GM12891 (cell line): ENCODE results near the gene OR2T4.

Experiments
- POLR2A ChIP-seq: IDR thresholded peaks from 2 replicates; pipeline ENCODE4 v1.6.1; 2011; ENCODE audit warnings: low read depth, low read length, control low read depth
- POLR2AphosphoS5 ChIP-seq: IDR thresholded peaks from 2 replicates; pipeline ENCODE4 v1.6.1; 2011; ENCODE audit warnings: low read depth, low read length, control low read depth
- SPI1 ChIP-seq: IDR thresholded peaks from 2 replicates; pipeline ENCODE4 v1.6.1; 2011; ENCODE audit warnings: low read depth, low read length, control low read depth
- TAF1 ChIP-seq: IDR thresholded peaks from 2 replicates; pipeline ENCODE4 v1.6.1; 2011; ENCODE audit warnings: low read depth, low read length, control low read depth

GRCh38 chr1:248361121-248361715, at the start of gene OR2T4:
- no peak for TF ChIP-seq POLR2A
- no peak for TF ChIP-seq SPI1
- no peak for TF ChIP-seq POLR2AphosphoS5
- TF ChIP-seq TAF1 = no peak
